Posterior cingulate gyrus (tissue), 11 donors: ENCODE data around the gene FOXO3.

ENCODE experiments used
- DNase-seq, 10 donors: peaks; one replicate each; pipeline versions ENCODE4 v3.0.0 to v3.0.0-alpha.2; 2020 to 2021; ENCODE audit warnings: mixed read lengths in 3 of 10
- intact Hi-C: fragments of 100-400 bp; cut with DNase I; formaldehyde crosslinking; loops from one replicate; pipeline ENCODE4 v1.15.1; 2023

The FOXO3 gene

DNA sequence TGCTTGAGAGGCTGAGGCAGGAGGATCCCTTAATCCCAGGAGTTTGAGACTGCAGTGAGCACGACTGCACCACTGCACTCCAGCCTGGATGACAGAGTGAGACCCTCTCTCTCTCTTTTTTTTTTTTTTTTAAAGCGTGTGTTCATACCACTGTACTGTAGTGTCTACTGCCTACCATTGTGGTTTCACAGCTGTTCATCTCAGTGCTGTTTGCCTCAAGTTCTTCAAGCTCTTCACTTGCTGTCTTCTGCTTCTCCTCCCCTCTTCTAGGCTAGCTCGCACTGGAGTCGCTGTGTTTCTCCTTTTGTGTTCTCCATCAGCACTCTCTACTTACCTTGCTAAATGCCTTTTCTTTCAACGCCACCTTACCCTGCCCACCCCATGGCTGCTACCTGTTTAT is 7.4 kb downstream of the FOXO3 start:
- intact Hi-C loops, result loop anchor here (10.0 kb wide), 1 partner anchor 87 kb away; no protein-coding TSS in a partner anchor
- no peak for DNase-seq

DNA sequence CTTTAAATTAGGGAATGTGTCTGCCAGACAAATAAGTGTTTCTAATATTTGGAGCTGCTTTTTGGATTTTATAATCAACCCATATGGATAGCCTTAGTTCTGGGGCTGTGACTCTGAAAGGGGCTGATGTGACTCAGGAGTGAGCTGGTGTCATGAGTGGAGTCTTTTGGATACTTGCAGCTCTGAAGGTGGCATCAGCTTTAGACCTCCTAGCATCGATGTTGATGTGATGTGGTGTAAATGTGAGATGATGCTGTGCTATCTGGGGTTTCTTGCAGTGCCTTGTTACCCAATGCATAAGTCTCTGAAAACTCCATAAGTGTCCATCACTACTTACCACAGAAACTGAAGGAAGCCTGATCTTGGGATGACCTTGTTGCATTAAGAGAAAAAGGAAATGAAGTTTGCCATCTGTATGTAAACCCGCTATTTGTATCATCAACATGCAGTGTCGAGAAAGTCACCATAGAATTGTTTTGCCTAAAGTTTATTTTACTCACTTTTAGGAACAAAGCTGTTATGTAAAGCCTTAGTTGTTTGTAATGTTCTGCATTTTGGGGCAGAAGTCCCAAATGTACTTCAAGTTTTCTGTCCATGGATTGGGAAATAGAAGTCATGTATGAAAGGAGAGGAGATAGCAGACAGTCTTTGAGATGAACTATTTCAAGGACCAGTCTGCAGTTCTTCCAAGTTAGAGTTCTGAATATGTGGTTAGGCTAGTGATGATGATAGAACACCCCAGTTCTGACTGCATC is 8.0 kb downstream of the FOXO3 start:
- DNase-seq, result no peak
- intact Hi-C loops, result loop anchor here (10.0 kb wide), 1 partner anchor 86 kb away; no protein-coding TSS in a partner anchor

DNA sequence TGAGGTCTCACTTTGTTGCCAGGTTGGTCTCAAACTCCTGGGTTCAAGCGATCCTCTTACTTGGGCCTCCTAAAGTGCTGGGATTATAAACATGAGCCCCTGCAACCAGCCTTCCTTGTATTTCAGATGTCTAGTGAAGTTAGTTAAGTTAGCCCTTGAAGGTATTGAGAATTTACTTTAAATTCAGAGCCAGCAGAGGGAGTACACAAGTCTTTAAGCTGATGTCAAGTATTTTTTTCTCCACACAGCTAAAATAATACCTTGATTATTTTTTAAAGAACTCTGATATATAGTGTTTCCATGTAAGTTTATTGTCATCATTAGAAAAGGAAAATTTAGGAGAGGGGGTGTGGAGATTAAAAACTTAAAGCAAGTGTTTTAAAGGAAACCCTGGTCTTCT is 9.8 kb downstream of the FOXO3 start:
- no peak for DNase-seq
- intact Hi-C loops, result loop anchor here (10.0 kb wide), 1 partner anchor 104 kb away; no protein-coding TSS in a partner anchor

DNA sequence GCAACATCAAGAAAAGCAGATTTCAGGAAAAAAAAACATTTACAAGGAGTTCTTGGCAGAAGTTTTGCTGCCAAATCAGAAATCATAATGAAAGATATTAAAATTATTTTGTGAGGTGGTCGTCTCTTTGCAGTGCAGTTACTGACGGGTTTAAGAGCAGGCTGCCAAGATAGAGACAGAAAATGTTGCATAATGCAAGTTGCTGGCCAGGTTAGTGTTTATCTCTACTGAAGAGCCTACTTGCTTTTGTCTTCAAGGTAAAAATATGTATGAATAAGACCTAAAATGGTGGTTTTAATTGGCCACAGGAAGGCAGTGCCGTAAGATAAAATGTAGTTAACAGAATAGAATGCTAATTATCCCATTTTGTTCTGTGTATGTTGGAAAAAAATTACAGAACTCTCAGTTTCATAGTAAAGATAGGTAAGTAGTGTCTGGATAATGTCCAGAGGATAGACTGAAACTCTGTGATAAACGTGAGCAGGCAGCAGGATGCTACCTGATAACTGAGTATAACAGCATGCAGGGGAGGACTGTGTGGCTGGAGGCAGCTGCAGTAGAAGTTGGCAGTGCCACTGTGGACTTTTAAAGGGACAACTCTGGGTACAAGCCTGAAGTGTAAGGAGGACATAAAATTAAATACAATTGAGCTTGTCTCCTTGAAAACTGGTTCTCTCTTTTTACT is 13.9 kb downstream of the FOXO3 start:
- peak in 1 of 10 donors; percentile 66 for DNase-seq
- intact Hi-C loops, result loop anchor here (10.0 kb wide), 1 partner anchor 100 kb away; no protein-coding TSS in a partner anchor

DNA sequence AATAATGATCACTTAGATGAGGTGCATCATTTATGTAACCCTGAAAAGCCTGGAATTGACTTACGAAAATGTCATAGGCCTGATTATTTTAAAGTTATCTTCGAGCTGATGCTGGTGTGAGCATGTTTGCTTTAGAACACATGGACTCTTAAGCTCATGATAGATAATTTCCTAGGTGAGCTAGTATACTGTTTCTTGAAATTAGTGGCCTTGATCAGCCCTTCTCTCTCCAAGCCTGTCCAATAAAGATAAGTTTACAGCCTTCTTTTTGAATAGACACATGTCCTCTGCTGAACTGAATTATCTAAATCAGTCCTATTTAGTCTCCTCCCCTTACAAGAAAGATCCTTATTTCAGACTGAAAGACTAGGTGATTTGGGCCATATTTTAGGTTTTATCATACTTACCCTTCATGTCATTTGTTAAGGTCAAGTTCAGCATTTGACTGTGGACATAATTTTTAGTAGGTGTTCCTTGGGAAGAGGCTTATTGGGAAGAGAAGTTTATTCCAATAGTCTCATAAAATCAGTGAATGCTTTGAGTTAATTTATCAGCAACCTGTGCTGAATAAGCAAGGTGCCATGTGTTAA is 15.3 kb downstream of the FOXO3 start:
- no peak for DNase-seq
- intact Hi-C loops, result loop anchor here (10.0 kb wide), 1 partner anchor 99 kb away; no protein-coding TSS in a partner anchor

- intact Hi-C loops, result loop anchor here (10.0 kb wide), 1 partner anchor 98 kb away; no protein-coding TSS in a partner anchor
- no peak for DNase-seq
Observed at GRCh38 chr6:108576709-108577108, 16.0 kb downstream of the FOXO3 start.

DNA sequence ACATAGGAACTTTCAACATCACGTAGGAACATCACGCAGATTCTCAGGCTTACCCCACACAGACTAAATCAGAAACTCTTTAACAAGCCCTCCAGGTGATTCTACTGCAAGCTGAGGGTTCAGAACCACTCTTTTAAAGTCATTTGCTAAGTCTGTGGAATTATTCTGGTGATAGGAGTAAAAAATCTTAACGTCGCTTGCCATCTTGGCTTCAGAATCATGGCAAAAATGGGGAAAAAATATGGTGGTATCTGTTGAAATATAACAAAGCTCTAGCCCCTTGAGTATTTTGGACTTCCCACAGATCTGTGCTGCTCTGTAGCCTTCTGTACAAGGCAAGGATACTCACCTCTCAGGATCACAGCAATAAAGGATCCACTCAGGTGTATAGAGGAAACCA is 17.4 kb downstream of the FOXO3 start:
- intact Hi-C loops, result loop anchor here (10.0 kb wide), 1 partner anchor 97 kb away; no protein-coding TSS in a partner anchor
- DNase-seq, result no peak

DNA sequence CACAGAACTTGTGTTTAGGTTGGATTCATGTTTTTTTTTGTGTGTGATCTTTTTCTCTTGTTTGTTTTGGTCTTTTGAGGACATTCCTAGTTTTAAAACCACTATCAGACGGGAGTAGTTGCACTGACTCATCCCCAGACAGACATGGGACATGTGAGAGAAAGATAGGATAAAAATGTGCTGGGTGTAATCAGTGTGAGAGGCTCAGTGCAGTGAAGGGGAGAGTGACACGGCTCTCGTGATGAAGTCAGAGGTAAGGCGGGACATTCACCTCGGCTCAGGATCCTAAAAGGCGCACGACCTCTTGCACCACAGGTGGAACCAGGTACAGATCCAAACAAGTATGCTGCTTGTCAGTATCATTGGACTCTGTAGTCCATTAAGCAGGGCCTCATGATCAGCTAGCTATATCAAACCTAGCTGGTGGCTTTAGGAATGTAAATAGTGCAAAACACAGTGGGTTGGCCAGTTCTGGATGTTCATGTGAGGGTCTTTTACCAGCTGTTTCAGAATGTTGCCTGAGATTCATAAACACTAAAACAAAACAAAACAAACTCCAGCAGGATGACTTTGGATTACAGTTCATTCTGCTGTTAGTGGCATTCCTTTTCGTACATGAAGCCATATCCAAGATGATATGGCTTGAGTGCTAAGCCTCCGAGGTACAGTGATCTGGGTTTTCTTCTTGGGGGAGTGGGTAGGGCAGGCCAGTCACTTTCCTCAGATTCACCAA is 18.0 kb downstream of the FOXO3 start:
- DNase-seq, result no peak
- intact Hi-C loops, result loop anchor here (10.0 kb wide), 1 partner anchor 96 kb away; no protein-coding TSS in a partner anchor

DNA sequence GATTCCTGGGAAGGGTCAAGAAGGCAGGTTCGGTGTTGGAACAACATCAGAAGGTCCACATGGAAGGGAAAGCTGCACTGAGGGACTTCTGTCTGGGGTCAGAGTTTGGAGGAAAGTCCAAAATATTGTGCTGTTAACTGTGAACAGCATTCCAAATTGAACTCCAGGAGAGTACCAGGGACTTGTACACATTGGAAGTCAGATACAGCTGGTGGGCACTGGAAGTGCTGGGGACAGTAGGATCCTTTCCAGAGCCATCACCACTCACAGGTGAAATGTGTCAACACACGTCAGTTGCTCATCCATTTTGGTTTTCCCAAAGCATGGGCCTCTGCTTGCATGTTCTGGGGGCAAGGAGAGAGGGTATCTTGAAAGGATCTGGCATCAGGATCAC is 18.6 kb downstream of the FOXO3 start:
- no peak for DNase-seq
- intact Hi-C loops, result loop anchor here (10.0 kb wide), 1 partner anchor 95 kb away; no protein-coding TSS in a partner anchor

- intact Hi-C loops, result no loop called here
- DNase-seq, result no peak
Observed at GRCh38 chr6:108580646-108581045, 19.9 kb downstream of the FOXO3 start.

GRCh38 chr6:108581237-108581931 is 20.7 kb downstream of the FOXO3 start:
- no peak for DNase-seq
- intact Hi-C loops, result no loop called here

DNA sequence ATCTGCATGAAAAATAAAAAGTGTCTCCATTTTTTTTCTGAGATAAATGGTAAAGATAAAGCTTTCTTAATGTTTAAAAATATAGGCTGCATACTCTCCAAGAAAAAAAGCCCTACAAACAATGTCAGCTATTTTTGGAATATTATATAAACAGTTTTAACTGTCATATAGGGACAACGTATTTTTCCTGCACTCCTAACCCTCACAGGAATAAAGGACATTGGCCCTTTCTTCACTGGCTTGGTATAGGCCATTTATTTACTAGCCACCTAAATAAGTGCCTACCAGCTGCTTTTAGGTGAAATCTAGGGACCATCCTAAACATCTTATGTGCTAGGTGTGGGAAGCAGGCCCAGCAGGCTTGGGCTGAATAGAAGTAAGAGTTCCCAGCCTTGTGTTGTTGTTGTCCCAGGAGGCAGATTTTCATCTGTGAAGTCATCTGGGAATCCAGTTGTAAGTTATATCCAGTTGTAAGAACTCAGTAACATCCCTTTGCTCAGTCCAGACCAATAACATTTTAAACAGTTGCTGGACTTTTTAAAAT is 21.3 kb downstream of the FOXO3 start:
- DNase-seq, result no peak
- intact Hi-C loops, result no loop called here

- intact Hi-C loops, result no loop called here
Observed at GRCh38 chr6:108582618-108583017, 21.9 kb downstream of the FOXO3 start.

GRCh38 chr6:108584323-108584722 is 23.6 kb downstream of the FOXO3 start:
- intact Hi-C loops, result no loop called here
- DNase-seq, result no peak

More at GRCh38 chr6:108582618-108583017, 21.9 kb downstream of the FOXO3 start:
- DNase-seq, result no peak

- intact Hi-C loops, result no loop called here
Observed at GRCh38 chr6:108585359-108585758, 24.6 kb downstream of the FOXO3 start.

DNA sequence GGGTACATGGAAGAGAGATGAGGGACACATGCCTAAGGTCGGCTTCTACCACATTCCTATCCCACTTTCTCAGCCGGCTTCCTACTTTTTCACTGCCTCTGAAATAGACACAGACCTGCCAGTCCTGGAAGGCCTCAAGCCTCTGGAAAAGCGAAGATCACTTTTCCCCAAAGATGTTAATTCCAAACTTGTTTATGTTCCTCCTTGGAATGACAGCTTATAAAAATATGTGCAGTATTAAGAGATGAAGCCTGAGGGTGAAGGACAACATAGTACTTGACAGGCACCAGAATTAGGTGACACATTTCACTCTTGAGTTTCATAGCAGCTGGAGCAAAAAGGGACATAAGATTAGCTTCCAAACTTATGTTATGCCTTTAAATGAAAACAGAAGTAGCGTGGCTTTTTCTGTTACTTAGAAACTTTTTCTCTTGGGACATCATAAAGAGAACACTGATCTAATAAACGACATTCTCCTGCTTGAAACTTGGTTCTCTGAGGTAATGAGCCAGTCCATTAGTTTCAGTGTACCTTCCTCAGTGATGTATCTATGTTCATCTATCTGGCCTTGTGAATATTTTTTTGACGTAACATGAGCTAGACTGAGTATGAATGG is 25.3 kb downstream of the FOXO3 start:
- DNase-seq, result no peak
- intact Hi-C loops, result no loop called here

More at GRCh38 chr6:108585359-108585758, 24.6 kb downstream of the FOXO3 start:
- no peak for DNase-seq

- intact Hi-C loops, result no loop called here
- DNase-seq, result peak in 3 of 10 donors; percentile 17 to 48 (median 36)
Observed at GRCh38 chr6:108587258-108588059, 26.7 kb downstream of the FOXO3 start.

DNA sequence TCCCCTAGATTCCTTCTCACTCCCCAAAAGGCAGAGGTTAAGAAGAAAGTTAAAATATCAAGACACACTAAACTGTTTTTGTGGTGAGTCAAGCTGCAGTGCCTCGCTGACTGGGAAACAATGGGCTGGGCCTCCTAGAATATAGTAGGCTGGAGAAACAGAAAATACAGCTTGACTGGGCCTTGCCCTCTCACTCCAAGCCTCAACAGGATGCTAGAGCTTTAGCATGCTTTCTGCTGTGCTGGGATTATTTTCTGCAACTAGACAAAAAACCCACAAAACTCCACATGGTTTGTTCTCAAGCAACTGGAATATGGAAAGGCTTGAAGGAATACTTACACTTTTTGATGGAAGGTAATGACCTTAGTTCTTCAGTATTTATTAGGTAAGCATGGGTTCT is 27.9 kb downstream of the FOXO3 start:
- DNase-seq, result peak in 1 of 10 donors; percentile 26
- intact Hi-C loops, result no loop called here
